OCI-LY1 (cell line): ENCODE data around the gene TAGLN.

ENCODE experiments used
- CTCF ChIP-seq: fragments of 200-600 bp; sonication (generic), shearing (Covaris generic); IDR thresholded peaks from 2 replicates; pipeline ENCODE4 v1.5.1; 2017; ENCODE audit warnings: mild to moderate bottlenecking, antibody characterized with exemption, low read length, moderate library complexity, mixed read lengths
- EZH2 ChIP-seq: fragments of 200-600 bp; sonication (generic), shearing (Covaris generic); IDR thresholded peaks from 2 replicates; pipeline ENCODE4 v1.8.0; 2017; ENCODE audit warnings: borderline replicate concordance, mixed run types, mild to moderate bottlenecking, antibody characterized with exemption, low read length, moderate library complexity, mixed read lengths

- no peak for TF ChIP-seq EZH2
- no peak for TF ChIP-seq CTCF
Observed at GRCh38 chr11:117255966-117256365, 56.8 kb downstream of the TAGLN start.
